GM18511 (cell line): ENCODE measurements around the gene NSD1.
"Not testable (repeated sequence)": the region's sequence is repeated elsewhere in the genome, so short reads cannot be mapped to it uniquely, and the experiment has no call there.

Source experiments
- ATAC-seq: cut with Tn5 transposase; IDR thresholded peaks from one replicate; pipeline ENCODE4 v1.9.1; 2021; ENCODE audit warnings: mild to moderate bottlenecking, moderate library complexity; ENCODE audit not compliant: unreplicated experiment

The NSD1 gene

DNA sequence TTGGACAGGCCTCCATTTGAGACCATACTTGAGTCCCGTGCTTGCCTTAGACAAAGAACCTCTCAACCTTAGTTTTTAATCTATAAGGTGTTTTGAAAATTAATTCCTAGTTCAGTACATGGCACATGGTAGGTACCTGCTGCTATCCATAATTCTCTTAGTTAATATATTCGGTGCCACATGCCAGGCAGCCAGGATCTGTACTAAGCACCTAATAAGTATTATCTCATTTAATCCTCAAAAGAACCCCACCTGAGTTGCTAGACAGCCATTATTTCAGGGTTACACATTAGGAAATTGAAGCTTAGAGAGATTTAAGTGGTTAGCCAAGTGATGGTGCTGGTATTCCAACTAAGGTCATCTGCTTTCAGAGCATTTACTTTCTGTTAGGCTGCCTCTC lies 29.9 kb downstream of the NSD1 start:
- no peak for ATAC-seq

DNA sequence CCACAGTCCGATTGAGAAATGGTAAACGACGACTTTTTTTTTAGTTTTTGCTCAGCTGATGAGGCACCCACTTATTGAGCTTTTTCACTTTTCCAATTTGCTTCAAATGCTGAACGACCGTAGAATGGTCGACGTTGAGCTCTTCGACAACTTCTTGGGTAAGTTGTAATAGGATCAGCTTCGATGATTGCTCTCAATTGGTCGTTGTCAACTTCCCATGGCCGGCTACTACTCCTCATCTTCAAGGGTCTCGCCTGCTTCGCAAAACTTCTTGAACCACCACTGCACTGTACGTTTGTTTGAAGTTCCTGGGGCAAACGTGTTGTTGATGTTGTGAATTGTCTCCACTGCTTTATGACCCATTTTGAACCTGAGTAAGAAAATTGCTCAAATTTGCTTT lies 35.7 kb downstream of the NSD1 start:
- ATAC-seq = no peak

DNA sequence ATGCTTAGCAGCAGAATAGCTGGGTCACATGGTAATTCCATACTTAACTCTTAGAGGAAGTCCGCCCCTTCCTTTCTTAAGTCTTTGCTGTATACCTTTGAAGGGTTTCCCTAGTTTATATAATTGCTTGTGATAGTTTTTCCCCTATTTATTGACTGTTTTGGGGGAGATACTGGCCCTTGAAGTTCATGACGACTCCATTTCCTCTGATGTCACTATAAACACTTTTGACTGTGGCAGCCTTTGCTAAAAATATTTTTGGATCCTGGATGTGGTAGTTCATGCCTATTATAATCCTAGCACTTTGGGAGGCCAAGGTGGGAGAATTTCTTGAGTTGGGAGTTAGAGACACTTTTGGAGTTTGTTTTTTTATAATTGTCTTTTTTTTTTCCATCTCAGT lies 38.4 kb downstream of the NSD1 start:
- ATAC-seq = no peak

DNA sequence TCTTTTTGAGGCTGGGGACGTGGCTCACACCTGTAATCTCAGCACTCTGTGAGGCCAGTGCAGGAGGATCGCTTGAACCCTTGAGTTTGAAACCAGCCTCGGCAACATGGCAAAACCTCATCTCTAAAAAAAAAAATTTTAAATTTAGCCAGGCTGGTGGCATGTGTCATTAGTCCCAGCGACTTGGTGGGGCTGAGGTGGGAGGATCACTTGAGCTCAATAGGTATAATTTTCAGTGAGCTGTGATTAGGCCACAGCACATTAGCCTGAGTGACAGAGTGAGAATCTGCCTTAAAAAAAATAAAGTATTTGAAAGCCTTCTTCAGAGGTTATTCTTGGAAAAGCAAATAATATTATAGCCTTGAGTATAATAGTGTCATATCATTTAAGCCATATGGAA lies 41.8 kb downstream of the NSD1 start:
- no peak for ATAC-seq

DNA sequence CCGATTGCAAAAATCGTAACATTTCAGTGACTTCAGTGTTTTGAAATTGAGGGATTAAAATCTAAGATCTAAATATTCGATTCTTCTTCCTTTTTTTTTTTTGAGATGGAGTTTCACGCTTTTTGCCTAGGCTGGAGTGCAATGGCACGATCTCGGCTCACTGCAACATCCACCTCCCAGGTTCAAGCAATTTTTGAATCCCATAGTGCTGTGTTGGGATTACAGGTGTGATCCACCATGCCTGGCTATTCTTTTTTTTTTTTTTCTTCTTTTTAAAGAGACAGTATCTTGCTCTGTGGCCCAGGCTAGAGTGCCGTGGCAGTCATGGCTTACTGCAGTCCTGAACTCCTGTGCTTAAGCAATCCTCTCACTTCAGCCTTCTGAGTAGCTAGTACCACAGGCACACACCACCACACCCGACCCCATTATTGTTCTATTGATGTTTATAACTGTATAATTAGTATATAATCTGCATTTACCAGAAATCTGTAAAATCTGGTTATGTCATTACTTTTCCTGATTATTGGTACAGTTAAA lies 42.7 kb downstream of the NSD1 start:
- no peak for ATAC-seq

DNA sequence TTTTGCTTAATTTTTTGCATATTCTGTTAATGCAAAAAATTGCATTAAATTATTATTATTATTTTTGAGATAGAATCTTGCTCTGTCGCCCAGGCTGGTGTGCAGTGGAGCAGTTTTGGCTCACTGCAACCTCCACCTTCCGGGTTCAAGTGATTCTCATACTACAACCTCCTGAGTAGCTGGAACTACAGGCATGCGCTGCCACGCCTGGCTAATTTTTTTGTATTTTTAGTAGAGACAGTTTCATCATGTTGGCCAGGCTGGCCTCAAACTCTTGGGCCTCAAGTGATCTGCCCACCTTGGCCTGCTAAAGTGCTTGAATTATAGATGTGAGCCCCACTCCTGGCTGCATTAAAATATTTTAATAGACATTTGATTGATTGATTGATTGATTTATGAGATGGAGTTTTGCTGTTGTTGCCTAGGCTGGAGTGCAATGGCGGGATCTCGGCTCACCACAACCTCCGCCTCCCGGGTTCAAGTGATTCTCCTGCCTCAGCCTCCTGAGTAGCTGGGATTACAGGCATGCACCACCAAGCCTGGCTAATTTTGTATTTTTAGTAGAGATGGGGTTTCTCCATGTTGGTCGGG lies 44.4 kb downstream of the NSD1 start:
- not testable (repeated sequence) for ATAC-seq

DNA sequence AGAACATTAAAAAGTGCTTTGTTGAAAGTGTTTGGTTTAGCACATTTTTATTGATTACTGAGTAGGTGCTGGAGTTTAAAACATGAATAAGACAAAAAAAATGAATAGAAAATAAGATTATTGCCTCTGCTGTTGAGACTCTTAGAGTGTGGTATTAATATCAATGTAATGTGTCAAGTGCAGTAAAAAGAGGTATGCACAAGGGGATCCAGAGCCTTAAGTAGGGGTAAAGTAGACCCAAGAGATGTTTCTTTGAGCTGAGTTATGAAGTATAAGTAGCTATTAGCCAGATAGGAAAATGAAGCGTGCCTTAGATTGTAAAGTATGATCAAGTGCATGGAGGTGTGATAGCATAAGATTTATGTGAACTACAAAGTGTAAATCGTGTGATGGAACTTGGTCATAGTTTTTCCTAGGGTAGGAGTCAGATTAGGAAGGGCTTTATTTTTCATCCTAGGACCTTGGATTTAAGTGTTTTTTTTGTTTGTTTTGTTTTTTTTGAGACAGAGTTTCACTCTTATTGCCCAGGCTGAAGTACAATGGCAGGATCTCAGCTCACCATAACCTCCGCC lies 45.2 kb downstream of the NSD1 start:
- no peak for ATAC-seq

DNA sequence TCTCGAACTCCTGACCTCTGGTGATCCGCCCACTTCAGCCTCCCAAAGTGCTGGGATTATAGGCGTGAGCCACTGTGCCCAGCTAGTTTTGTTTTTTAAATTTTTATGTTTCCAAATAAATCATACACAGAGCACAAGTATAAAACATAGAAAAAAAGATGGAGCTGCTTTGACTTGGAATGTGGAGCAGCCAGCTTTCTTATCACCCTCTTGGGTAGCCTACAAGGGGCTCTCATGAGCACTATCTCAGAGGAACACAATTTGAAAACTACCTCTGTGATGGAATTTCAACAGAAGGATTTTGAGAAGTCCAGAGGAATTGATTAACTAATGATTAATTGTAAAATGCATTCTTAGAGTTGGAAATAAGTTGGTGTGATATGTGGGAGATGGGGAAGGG lies 45.9 kb downstream of the NSD1 start:
- ATAC-seq = no peak

DNA sequence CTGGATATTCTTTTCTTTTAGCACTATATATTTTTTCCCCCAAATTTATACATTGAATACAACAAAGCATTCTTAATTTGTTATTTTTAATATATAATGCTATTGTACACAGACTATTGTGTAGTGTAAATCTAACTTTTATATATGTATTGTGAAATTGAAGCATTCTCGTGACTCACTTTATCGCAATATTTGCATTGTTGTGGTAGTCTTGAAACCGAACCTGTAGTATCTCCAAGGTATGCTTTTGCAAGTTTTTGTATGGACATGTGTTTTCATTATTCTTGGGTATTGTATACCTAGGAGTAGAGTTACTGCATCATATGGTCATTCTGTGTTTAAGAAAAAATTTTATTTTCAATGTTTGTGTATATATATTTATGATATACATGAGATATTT lies 49.6 kb downstream of the NSD1 start:
- ATAC-seq = no peak

DNA sequence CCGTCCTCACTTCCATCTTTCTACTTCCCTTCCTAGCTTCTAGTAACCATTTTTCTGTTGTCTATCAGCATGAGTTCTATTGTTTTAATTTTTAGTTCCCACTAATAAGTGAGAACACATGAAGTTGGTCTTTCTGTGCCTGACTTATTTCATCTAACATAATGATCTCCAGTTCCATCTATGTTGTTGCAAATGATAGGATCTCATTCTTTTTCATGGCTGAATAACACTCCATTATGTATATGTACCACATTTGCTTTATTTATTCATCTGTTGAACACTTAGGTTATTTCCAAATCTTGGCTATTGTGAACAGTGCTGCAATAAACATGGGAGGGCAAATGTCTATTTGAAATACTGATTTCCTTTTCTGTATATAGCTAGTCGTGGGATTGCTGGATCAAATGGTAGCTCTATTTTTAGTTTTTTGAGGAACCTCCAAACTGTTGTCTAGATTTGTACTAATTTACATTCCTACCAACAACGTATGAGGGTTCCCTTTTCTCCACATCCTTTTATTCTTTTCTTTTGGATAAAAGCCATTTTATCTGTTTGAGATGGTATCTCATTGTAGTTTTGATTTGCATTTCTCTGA lies 50.3 kb downstream of the NSD1 start:
- ATAC-seq = no peak

DNA sequence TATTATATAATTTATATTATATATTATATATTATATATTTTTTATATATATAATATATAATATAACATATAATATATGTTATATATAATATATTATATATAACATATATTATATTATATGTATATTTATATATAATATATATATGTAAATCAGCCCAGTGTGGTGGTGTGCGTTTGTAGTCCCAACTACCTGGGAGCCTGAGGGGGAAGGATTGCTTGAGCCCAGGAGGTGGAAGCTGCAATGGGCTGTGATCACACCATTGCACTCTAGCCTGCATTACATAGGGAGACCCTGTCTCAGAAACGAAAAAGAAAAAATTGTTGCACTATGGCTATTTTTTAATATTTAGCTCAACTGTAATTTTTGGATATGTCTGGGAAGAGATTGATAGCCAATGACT lies 52.4 kb downstream of the NSD1 start:
- no peak for ATAC-seq

DNA sequence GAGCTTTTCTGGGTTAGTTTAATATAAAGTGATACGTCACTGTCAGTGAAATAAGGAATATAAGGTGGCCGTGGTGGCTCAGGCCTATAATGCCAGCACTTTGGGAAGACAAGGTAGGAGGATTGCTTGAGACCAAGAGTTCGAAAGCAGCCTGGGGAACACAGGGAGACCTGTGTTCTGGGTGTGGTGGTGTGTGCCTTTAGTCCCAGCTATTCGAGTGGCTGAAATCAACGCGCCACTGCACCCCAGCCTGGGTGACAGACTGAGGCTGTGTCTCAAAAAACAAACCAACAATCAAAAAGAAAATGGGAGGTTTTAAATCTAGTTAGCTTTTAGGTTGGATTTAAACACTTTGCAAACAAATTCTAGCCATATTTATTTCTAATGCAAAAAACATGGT lies 53.1 kb downstream of the NSD1 start:
- no peak for ATAC-seq

DNA sequence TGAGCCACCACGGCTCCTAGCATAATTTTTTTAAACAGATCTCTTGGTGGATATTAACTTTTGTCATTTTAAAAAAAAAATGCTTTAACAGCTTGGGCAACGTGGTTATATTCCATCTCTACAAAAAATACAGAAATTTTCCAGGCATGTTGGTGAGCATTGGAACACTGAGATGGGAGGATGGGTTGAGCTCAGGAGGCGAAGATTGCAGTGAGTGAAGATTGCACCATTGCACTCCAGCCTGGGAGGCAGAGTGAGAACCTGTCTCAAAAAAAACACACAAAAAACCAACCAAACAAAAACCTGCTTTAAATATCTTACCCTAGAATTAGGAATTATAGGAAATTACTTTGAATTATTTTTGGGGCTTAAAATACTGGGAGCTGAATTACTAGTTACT lies 55.2 kb downstream of the NSD1 start:
- no peak for ATAC-seq

DNA sequence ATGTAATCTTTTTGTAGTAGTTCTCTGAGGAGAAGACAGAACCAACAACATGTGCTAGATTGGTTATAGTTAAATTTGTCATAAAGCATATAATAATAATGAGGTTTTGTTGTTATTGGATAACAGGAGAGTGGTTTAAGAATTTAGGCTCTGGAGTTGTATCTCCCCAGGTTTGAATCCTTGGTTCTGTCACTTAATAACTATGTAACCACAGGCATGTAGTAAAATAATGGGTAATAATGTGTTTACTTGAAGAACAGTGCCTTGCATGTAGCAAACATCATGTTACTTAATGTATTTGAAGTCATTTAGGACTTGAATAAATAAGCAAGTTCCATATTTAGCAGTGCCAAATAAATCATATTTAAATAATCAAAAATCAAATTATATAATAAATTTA lies 55.8 kb downstream of the NSD1 start:
- no peak for ATAC-seq

DNA sequence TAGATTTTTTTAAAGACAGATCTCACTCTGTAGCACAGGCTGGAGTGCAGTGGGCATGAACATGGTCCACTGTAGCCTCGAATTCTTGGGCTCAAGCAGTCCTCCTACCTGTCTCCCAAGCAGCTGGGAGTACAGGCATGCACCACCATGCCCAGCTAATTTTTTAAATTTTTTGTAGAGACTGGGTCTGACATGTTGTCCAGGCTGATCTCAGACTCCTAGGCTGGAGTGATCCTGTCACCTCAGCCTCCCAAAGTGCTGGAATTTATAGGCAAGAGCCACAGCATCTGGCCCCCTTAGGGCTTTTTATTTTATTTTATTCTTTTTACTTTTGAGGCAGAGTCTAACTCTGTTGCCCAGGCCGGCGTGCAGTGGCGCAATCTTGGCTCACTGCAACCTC lies 56.4 kb downstream of the NSD1 start:
- no peak for ATAC-seq

DNA sequence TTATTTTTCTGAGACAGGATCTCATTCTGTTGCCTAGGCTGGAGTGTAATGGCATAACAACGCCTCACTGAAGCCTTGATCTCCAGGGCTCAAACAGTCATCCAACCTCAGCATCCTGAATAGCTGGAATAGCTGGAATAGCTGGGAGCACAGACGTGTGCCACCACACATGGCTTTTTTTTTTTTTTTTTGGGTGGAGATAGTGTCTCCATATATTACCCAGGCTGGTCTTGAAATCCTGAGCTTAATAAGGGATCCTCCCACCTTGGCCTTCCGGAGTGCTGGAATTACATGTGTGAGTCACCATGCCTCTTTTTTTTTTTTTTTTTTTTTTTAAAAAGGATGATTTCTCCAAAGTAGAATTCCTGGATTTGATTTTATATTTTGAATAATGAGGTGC lies 60.7 kb downstream of the NSD1 start:
- no peak for ATAC-seq

DNA sequence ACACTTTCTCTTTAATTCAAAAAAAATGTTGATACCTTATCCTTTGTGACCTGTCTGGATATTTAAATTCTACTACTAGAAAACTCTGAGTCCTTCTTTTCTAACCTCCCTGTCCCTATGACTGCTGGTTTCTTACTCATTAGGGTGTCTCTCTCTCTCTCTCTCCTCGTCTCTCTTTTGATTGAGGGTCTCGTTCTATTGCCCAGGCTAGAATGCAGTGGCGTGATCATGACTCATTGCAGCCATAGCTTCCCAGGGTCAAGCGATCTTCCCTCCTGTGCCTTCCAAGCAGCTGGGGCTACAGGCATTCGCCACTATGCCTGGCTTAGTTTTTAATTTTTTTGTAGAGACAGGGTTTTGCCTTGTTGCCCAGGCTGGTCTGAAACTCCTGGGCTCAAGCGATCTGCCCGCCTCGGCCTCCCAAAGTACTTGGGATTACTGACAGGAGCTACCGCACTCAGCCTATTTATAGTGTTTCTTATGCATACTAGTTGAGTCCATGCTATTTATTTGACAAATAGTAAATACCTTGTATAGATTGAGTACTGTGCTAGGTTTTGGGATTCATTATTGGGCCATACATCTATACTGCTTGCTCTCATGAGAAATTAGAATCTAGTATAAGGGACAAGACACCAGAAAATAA lies 61.9 kb downstream of the NSD1 start:
- no peak for ATAC-seq

DNA sequence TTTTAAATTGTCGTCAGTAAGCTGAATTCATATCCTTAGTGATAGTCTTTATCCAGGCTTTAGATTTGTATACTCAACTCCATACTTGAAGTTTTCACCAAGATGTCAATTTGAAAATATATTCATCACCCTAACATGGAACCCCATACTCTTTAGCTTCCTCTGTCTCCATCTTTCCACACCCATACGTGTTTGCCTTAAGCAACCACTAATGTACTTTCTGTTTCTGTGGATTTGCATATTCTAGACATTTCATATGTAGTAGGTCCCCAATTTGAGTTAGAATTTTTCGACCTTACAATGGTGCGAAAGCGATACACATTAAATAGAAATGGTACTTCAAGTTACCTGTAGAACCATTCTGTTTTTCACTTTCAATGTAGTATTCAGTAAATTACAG lies 65.2 kb downstream of the NSD1 start:
- ATAC-seq = no peak

DNA sequence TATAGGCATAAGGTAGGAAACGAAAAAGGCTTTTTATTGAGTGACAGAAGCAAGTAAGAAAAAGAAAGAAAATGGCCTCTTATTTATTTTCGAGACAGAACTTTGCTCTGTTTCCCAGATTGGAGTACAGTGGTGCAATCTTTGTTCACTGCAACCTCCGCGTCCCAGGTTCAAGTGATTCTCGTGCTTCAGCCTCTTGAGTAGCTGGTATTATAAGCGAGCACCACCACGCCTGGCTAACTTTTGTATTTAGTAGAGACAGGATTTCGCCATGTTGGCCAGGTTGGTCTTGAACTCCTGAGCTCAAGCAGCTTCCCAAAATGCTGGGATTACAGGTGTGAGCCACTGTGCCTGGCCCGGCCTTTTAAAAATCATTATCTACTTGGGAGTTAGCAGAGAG lies 70.7 kb downstream of the NSD1 start:
- no peak for ATAC-seq

DNA sequence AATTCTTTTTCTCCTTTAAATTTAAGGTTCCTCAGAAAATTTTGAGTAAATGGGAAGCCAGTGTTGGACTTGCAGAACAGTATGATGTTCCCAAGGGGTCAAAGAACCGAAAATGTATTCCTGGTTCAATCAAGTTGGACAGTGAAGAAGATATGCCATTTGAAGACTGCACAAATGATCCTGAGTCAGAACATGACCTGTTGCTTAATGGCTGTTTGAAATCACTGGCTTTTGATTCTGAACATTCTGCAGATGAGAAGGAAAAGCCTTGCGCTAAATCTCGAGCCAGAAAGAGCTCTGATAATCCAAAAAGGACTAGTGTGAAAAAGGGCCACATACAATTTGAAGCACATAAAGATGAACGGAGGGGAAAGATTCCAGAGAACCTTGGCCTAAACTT lies 76.0 kb downstream of the NSD1 start:
- ATAC-seq = no peak

DNA sequence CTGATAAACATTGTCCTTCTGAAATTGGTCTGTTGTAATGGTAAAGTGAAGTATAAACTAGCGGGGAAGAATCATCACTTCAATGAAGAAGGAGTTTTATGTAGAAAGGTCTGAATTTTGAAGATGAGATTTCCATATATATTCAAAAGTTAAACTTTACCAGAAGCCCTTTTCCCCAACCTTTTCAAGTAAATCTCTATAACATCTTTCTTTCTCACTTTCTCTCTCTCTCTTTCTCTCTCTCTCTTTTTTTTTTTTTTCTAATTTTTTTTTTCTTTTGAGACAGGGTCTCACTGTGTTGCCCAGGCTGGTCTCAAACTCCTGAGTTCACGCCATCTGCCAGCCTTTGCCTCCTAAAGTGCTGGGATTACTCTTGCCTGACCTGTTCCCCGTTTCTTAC lies 78.7 kb downstream of the NSD1 start:
- ATAC-seq = no peak

DNA sequence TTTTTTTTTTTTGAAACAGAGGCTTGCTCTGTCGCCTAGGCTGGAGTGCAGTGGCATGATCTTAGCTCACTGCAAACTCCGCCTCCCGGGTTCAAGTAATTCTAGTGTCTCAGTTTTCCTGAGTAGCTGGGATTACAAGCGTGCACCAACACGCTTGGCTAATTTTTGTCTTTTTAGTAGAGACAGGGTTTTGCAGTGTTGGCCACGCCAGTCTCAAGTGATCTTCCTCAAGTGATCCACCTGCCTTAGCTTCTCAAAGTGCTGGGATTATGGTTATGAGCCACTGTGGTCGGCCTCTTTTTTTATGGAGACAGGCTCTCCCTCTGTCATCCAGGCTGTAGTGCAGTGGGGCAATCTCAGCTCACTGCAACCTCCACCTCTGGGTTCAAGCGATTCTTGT lies 87.0 kb downstream of the NSD1 start:
- no peak for ATAC-seq
